ENCODE data around the gene C17orf113.

- no peak for TF ChIP-seq CTCF (IDR thresholded peaks at IDR 0.05; ENCODE audit: low read length)
- TF ChIP-seq EZH2 (IDR thresholded peaks at IDR 0.05; ENCODE audit: borderline replicate concordance, low read length) = no peak
Observed at GRCh38 chr17:42079541-42079940, 29.1 kb upstream of the C17orf113 start.
